Glomerular visceral epithelial cell (primary cell): ENCODE measurements around the gene FKBP9.
A peak's percentile ranks its signal among the peaks of the same experiment; 100 is the strongest.
"Not testable (repeated sequence)": the region's sequence is repeated elsewhere in the genome, so short reads cannot be mapped to it uniquely, and the experiment has no call there.

ENCODE experiments used
- DNase-seq: peaks from one replicate; pipeline ENCODE4 v3.0.0-alpha.2; 2016; ENCODE audit errors: extremely low spot score

FKBP9 gene

GRCh38 chr7:32952876-32953275, 4.4 kb upstream of the FKBP9 start:
- no peak for DNase-seq

- no peak for DNase-seq
These were observed 1.1 kb downstream of the FKBP9 start for GRCh38 chr7:32958046-32959025.

- not testable (repeated sequence) for DNase-seq
These were observed 6.7 kb downstream of the FKBP9 start for GRCh38 chr7:32963880-32964301.

GRCh38 chr7:32964461-32965159, 7.4 kb downstream of the FKBP9 start:
- not testable (repeated sequence) for DNase-seq

DNA sequence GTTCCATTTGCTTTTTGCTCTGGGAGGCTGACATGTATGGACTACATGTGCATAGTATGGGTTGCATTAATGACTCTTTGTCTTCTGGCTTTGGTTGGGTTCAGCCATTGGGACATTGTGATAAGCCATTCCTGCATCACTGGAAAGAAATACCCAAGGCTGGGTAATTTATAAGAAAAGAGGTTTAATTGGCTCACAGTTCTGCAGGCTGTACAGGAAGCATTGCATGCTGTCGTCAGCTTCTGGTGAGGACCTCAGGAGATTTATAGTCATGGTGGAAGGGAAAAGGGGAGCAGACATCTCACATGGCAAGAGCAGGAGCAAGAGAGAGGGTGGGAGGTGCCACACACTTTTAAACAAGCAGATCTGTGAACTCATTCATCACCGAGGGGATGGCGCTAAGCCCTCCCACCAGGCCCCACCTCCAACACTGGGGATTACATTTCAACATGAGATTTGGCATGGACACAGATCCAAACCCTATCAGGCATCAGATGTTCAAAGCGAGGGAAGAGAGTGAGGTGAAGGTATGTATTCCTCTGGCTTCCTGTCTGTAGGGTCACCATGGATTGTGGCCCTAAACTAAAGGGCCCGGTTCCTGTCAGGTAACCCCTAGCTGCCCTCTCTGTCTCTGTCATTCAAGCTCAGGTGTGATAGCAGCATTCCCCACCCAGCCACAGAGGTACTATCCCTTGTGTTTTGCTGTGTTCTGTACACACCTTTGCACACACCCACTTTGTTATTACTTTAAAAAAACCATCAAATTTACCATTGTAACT, 9.4 kb downstream of the FKBP9 start:
- DNase-seq: not testable (repeated sequence)

GRCh38 chr7:32967268-32967582, 10.0 kb downstream of the FKBP9 start:
- DNase-seq: not testable (repeated sequence)

DNA sequence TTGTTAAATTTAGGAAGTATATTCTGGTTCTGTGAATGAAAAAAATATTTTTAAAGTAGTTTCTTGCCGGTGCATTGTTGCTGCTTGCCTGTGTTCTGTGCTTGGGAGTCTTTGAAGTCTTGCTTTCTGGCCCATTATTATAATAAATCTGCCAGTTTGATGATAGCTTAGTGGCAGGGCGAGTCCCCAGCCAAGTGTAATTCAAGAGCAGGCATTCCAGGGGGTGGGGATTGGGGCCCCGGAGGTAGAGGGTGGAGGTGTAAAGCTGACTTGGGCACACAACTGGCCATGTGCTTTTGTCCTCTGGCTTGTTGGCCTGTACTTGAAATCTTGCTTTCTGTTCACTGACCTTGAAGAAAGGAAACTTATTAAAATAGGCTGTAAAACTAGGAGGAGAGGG, 14.7 kb downstream of the FKBP9 start:
- not testable (repeated sequence) for DNase-seq

DNA sequence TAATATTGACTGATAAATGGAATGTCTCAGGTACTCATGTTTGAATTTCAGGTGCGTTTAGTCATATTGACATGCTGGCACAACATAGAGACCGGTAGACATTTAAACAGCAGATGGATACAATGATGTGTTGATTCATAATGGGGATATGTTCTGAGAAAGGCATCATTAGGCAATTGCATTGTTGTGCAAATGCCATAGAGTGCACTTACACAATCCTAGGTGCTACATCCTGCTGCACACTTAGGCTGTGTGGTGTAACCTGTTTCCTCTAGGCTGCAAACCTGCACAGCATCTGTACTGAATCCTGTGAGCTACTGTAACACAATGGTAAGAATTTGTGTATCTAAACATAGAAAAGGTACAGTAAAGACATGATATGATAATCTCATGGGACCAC, 19.9 kb downstream of the FKBP9 start:
- not testable (repeated sequence) for DNase-seq

DNA sequence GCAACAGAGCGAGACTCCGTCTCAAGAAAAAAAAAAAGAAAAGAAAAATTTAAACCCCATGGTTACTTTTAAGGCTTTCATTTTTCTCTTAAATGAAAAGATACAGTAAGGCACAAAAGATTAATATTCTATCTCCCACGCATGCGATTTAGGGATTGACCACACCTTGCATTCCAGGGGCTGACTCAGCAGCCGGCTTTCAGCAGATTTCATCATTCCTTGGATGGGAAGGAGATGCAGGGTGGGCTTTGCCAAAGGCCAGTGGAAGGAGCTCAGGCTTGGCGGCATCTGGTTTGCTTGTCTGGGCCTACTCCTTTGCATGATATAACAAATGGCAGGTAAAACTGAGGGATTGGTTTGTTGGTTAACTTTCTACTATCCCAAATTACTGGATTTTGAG, 22.0 kb downstream of the FKBP9 start:
- DNase-seq: peak; percentile 47

DNA sequence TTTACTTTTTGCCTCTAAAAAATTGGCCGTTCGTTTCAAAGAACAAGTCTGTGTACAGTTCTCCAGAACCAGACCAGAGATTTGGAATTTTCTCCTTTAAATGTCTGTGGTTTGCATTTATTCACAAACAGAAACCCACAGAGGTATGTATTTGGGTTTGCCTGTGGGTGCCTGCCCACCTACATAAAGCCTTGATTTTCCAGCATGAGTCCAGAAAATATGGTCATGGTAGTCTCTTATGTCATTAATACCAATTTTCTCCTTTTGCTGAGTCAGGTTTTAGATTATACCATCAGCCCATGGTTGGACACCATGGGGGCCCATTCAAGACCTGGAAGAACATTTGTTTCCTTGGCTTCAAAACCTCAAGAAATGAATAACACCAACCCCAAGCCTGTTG, 22.7 kb downstream of the FKBP9 start:
- not testable (repeated sequence) for DNase-seq

GRCh38 chr7:32988148-32988547, 30.9 kb downstream of the FKBP9 start:
- not testable (repeated sequence) for DNase-seq

DNA sequence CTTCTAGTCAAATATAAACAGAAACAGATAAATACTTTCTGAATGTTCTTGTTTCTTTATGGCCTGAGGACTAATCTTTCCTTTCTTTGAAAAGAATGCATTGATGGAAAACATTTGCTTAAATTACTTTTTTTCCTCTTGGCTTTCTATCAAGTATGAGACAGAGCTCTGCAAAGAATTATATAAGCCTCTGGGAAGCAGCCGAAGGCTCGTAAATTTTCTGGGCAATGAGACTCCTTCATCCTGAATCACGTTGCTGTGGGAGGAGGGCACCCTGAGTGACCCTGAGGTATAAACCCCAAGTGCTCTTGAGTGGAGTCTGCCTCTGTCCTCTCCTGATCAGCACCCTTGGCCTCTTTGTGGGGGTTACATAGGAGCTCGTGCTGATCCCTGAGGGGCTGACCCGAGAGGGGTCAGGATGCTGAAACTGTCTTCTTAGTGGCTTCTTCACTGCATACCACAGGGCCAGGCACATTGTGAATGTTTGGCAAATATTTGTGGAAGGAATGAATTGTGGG, 33.9 kb downstream of the FKBP9 start:
- DNase-seq: not testable (repeated sequence)

GRCh38 chr7:32991975-32992700, 34.9 kb downstream of the FKBP9 start:
- DNase-seq: not testable (repeated sequence)

GRCh38 chr7:32992750-32993149, 35.5 kb downstream of the FKBP9 start:
- not testable (repeated sequence) for DNase-seq

GRCh38 chr7:32997956-32998355, 40.7 kb downstream of the FKBP9 start:
- not testable (repeated sequence) for DNase-seq

DNA sequence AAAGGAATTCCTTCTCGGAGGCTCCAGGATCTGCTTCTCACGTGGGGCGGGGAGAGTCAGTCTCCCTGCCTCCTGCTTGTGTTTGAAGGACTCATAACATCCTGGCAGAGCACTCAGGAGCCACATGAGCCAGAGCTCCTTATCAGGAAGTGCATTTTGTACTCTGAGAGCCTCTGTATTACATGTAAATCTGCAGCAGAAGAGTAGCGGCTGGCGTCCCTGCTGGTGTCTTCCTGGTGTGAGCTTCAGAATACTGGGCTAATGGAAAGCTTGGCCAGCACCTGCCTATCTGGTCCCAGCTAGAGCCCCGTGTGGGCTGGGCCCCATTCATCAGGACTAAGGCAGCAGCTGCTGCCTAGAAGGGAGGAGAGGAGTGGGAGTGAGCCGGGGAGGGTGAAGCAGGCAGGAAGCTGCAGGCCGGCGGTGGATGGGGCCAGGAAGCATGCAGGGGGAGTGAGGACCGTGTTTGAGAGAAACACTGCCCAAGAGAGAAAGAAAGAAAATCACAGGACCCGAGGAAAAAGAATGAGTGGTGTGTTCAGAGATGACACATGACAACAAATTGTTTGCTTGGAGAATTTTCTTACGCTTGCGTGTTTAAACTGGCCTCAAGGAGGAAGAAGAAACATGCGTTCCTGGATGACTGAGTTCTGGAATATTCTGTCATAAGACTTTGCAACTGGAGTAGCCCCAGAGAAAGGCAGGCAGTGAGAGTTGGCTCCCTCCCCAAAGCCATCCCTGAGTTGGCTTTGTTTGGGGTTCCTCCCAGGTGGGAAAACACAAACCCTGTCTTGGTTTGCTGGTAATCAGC, 41.3 kb downstream of the FKBP9 start:
- peak; percentile 63 for DNase-seq

DNA sequence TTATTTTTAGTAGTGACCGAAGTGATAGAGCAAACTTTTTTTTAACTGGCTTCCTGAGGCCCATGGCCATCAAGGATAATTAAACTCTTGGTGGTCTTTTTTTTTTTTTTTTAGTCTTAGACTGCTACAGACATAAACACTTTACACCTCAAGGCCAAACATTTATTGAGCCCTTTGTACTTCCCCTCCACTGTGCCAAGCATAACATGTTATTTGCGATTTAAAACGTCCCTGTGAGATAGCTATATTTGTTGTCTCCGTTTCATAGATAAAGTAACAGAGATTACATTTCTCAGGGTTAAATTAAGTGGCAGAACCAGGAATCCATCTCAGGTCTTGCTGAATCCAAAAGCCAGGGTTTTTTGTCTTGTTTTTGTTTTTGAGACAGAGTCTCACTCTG, 42.1 kb downstream of the FKBP9 start:
- not testable (repeated sequence) for DNase-seq

- DNase-seq: not testable (repeated sequence)
These were observed 45.9 kb downstream of the FKBP9 start for GRCh38 chr7:33003111-33003510.

GRCh38 chr7:33004104-33004616, 46.9 kb downstream of the FKBP9 start:
- not testable (repeated sequence) for DNase-seq

DNA sequence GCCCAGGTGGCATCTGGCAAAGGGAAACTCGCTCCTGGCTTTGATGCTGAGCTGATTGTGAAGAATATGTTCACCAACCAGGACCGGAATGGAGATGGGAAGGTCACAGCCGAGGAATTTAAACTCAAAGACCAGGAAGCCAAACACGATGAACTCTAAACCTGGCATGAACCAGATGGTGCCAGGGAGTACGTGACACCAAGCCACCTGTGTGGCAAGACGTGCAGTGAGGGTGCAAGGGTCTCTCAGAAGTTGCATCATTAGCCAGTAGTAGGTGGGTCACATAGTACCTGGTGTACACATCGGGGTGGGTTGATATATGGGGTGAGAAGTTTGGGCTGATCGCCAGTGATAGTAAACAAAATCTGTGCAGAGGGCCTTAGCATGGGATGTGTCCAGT, 48.0 kb downstream of the FKBP9 start:
- not testable (repeated sequence) for DNase-seq
